WTC11 (cell line): ENCODE data around the gene MICAL1. TPM values are rescaled to one million over a fixed set of nuclear protein-coding genes. Genes with fewer than 3 reads are reported as not detected.

Experiments
- ATAC-seq: fragments of 200-7000 bp; cut with Tn5 transposase; 2 replicates; pipeline ENCODE4 v1.10.0; 2021; ENCODE audit warnings: mild to moderate bottlenecking, moderate library complexity
- CTCF ChIA-PET: fragments of 300-600 bp; sonication (Branson Sonifier 250); formaldehyde crosslinking; loops from one replicate; lab custom pipeline; 2021; ENCODE audit warnings: antibody characterized with exemption; lab: Charles Lee
- POLR2A ChIA-PET: fragments of 350-600 bp; sonication (Branson Sonifier 250); formaldehyde crosslinking; loops from one replicate; lab custom pipeline; 2021; ENCODE audit warnings: antibody characterized with exemption; lab: Charles Lee
- DNase-seq: peaks from one replicate; pipeline ENCODE4 v3.0.0; 2021; ENCODE audit warnings: low spot score
- H3K27ac Mint-ChIP-seq: 2 replicates; pipeline ENCODE4 v1.8.0; 2021; ENCODE audit warnings: mixed read lengths
- H3K27me3 Mint-ChIP-seq: 2 replicates; pipeline ENCODE4 v1.8.0; 2021; ENCODE audit warnings: low read depth, mild to moderate bottlenecking, moderate library complexity, mixed read lengths
- H3K36me3 Mint-ChIP-seq: 2 replicates; pipeline ENCODE4 v1.8.0; 2021; ENCODE audit warnings: mixed read lengths
- H3K4me1 Mint-ChIP-seq: 2 replicates; pipeline ENCODE4 v1.8.0; 2022; ENCODE audit warnings: mixed read lengths
- H3K4me3 Mint-ChIP-seq: 2 replicates; pipeline ENCODE4 v1.8.0; 2021; ENCODE audit warnings: mild to moderate bottlenecking, moderate library complexity, mixed read lengths
- H3K9me3 Mint-ChIP-seq: 2 replicates; pipeline ENCODE4 v1.8.0; 2021; ENCODE audit warnings: mixed read lengths
- ESRRA ChIP-seq: sonication (generic); formaldehyde crosslinking; IDR thresholded peaks from 2 replicates; pipeline ENCODE4 v1.8.1; 2022; ENCODE audit warnings: mild to moderate bottlenecking, missing genetic modification reagents, borderline replicate concordance
- FOXK1 ChIP-seq: sonication (generic); formaldehyde crosslinking; IDR thresholded peaks from 2 replicates; pipeline ENCODE4 v1.8.0; 2022; ENCODE audit warnings: mild to moderate bottlenecking, moderate library complexity, missing genetic modification reagents
- JUN ChIP-seq: sonication (generic); formaldehyde crosslinking; IDR thresholded peaks from 2 replicates; pipeline ENCODE4 v1.8.0; 2023; ENCODE audit warnings: mild to moderate bottlenecking, missing genetic modification reagents
- RELA ChIP-seq: sonication (generic); formaldehyde crosslinking; IDR thresholded peaks from 2 replicates; pipeline ENCODE4 v1.8.1; 2022; ENCODE audit warnings: missing genetic modification reagents, mild to moderate bottlenecking, borderline replicate concordance
- RORB ChIP-seq: fragments of 250-450 bp; sonication (Bioruptor Pico); IDR thresholded peaks from 2 replicates; pipeline ENCODE4 v1.9.0; 2021; ENCODE audit warnings: mild to moderate bottlenecking
- TEAD4 ChIP-seq: sonication (generic); formaldehyde crosslinking; IDR thresholded peaks from 2 replicates; pipeline ENCODE4 v1.8.0; 2022; ENCODE audit warnings: mild to moderate bottlenecking, missing genetic modification reagents
- ZNF423 ChIP-seq: fragments of 250-450 bp; sonication (Bioruptor Pico); IDR thresholded peaks from 2 replicates; pipeline ENCODE4 v2.1.2; 2022; ENCODE audit warnings: mild to moderate bottlenecking, moderate library complexity
- ZNF671 ChIP-seq: fragments of 250-450 bp; sonication (Bioruptor Pico); IDR thresholded peaks from 2 replicates; pipeline ENCODE4 v1.8.0; 2021; ENCODE audit warnings: mild to moderate bottlenecking
- total RNA-seq: library from RNA; stranded (reverse); gene quantifications from 3 replicates; pipeline ENCODE4 v1.2.3, GENCODE V29; 2021
- TF ChIP-seq, protein P1 (sequence below): sonication (generic); formaldehyde crosslinking; IDR thresholded peaks from 2 replicates; pipeline ENCODE4 v1.8.0; 2022; ENCODE audit warnings: missing genetic modification reagents
- TF ChIP-seq, protein P2 (sequence below): fragments of 250-450 bp; sonication (Bioruptor Pico); conservative IDR thresholded peaks from 2 replicates; pipeline ENCODE4 v1.9.0; 2021; ENCODE audit warnings: mild to moderate bottlenecking
- TF ChIP-seq, protein P3 (sequence below): sonication (generic); formaldehyde crosslinking; IDR thresholded peaks from 2 replicates; pipeline ENCODE4 v1.8.1; 2023; ENCODE audit warnings: mild to moderate bottlenecking, missing genetic modification reagents
- TF ChIP-seq, protein P4 (sequence below): fragments of 250-450 bp; sonication (Bioruptor Pico); IDR thresholded peaks from 2 replicates; pipeline ENCODE4 v1.8.0; 2021; ENCODE audit warnings: mild to moderate bottlenecking
- TF ChIP-seq, protein P5 (sequence below): sonication (generic); formaldehyde crosslinking; IDR thresholded peaks from 2 replicates; pipeline ENCODE4 v1.8.1; 2022; ENCODE audit warnings: missing genetic modification reagents, borderline replicate concordance
- TF ChIP-seq, protein P6 (sequence below): sonication (generic); formaldehyde crosslinking; IDR thresholded peaks from 2 replicates; pipeline ENCODE4 v1.8.1; 2023; ENCODE audit warnings: mild to moderate bottlenecking, missing genetic modification reagents, moderate library complexity

MICAL1 gene
- total RNA-seq, 1 experiment from 2014 or later: 57.4 TPM

DNA sequence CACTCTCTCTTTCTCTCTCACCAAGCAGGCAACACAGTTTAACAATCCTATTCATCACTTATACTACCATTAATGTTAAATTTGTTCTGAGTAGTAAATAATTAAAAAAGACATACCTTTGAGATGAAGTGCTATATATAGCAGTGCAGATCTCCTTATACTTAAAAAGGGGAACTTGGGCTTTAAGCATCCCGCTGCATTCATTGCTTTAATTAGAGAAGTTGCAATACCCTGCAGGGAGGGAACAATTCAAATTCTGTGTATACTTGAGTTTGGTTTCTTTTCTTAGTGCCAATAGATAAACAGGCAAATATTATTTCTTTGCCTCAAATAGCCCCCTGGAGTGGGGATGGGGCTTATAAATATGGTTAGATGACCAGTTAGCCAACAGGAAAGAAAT, 38.3 kb upstream of the MICAL1 start:
- POLR2A ChIA-PET: no interaction called here
- CTCF ChIA-PET: no interaction called here
- H3K4me1 Mint-ChIP-seq: peaks cover 70% of the 10 kb centered on the region
- TF ChIP-seq FOXK1: no peak
- TF ChIP-seq, protein P1, sequence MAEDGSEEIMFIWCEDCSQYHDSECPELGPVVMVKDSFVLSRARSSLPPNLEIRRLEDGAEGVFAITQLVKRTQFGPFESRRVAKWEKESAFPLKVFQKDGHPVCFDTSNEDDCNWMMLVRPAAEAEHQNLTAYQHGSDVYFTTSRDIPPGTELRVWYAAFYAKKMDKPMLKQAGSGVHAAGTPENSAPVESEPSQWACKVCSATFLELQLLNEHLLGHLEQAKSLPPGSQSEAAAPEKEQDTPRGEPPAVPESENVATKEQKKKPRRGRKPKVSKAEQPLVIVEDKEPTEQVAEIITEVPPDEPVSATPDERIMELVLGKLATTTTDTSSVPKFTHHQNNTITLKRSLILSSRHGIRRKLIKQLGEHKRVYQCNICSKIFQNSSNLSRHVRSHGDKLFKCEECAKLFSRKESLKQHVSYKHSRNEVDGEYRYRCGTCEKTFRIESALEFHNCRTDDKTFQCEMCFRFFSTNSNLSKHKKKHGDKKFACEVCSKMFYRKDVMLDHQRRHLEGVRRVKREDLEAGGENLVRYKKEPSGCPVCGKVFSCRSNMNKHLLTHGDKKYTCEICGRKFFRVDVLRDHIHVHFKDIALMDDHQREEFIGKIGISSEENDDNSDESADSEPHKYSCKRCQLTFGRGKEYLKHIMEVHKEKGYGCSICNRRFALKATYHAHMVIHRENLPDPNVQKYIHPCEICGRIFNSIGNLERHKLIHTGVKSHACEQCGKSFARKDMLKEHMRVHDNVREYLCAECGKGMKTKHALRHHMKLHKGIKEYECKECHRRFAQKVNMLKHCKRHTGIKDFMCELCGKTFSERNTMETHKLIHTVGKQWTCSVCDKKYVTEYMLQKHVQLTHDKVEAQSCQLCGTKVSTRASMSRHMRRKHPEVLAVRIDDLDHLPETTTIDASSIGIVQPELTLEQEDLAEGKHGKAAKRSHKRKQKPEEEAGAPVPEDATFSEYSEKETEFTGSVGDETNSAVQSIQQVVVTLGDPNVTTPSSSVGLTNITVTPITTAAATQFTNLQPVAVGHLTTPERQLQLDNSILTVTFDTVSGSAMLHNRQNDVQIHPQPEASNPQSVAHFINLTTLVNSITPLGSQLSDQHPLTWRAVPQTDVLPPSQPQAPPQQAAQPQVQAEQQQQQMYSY (CRISPR knock-in tag): no peak
- TF ChIP-seq ZNF671: no peak
- no peak for TF ChIP-seq ZNF423 (CRISPR knock-in tag)
- TF ChIP-seq, protein P2, sequence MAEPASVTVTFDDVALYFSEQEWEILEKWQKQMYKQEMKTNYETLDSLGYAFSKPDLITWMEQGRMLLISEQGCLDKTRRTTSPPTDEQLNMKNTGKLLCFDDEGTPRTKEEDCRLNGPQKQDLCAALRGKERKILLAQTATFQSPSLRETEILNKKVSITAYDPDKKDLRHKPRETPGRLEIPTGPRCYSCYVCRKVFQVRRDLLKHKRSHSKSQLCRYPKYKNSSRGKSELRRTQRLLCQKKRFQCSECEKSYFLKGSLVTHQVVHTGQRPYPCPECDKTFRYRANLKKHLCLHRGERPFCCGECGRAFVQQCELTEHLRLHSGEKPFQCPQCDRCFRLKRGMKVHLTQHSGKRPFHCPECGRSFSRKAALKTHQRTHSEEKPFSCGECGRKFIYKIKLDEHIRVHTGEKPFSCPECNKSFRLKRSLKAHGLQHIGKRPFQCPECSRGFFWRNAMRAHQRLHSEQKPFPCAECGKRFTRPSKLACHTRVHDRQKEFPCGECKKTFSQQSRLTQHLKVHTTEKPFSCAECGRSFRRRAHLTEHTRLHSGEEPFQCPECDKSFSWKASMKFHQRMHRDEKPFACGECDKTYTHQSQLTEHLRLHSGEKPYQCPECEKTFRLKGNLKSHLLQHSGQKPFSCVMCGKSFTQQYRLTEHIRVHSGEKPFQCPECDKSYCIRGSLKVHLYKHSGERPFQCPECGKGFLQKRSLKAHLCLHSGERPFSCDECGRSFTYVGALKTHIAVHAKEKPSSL (CRISPR knock-in tag): no peak
- TF ChIP-seq, protein P3, sequence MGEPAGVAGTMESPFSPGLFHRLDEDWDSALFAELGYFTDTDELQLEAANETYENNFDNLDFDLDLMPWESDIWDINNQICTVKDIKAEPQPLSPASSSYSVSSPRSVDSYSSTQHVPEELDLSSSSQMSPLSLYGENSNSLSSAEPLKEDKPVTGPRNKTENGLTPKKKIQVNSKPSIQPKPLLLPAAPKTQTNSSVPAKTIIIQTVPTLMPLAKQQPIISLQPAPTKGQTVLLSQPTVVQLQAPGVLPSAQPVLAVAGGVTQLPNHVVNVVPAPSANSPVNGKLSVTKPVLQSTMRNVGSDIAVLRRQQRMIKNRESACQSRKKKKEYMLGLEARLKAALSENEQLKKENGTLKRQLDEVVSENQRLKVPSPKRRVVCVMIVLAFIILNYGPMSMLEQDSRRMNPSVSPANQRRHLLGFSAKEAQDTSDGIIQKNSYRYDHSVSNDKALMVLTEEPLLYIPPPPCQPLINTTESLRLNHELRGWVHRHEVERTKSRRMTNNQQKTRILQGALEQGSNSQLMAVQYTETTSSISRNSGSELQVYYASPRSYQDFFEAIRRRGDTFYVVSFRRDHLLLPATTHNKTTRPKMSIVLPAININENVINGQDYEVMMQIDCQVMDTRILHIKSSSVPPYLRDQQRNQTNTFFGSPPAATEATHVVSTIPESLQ (CRISPR knock-in tag): no peak
- TF ChIP-seq ESRRA (CRISPR knock-in tag): no peak
- TF ChIP-seq RELA (CRISPR knock-in tag): no peak
- TF ChIP-seq, protein P4, sequence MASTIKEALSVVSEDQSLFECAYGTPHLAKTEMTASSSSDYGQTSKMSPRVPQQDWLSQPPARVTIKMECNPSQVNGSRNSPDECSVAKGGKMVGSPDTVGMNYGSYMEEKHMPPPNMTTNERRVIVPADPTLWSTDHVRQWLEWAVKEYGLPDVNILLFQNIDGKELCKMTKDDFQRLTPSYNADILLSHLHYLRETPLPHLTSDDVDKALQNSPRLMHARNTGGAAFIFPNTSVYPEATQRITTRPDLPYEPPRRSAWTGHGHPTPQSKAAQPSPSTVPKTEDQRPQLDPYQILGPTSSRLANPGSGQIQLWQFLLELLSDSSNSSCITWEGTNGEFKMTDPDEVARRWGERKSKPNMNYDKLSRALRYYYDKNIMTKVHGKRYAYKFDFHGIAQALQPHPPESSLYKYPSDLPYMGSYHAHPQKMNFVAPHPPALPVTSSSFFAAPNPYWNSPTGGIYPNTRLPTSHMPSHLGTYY (CRISPR knock-in tag): no peak
- TF ChIP-seq, protein P5, sequence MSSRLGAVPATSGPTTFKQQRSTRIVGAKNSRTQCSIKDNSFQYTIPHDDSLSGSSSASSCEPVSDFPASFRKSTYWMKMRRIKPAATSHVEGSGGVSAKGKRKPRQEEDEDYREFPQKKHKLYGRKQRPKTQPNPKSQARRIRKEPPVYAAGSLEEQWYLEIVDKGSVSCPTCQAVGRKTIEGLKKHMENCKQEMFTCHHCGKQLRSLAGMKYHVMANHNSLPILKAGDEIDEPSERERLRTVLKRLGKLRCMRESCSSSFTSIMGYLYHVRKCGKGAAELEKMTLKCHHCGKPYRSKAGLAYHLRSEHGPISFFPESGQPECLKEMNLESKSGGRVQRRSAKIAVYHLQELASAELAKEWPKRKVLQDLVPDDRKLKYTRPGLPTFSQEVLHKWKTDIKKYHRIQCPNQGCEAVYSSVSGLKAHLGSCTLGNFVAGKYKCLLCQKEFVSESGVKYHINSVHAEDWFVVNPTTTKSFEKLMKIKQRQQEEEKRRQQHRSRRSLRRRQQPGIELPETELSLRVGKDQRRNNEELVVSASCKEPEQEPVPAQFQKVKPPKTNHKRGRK (CRISPR knock-in tag): no peak
- no peak for TF ChIP-seq RORB (CRISPR knock-in tag)
- TF ChIP-seq JUN (CRISPR knock-in tag): no peak
- TF ChIP-seq TEAD4 (CRISPR knock-in tag): no peak
- TF ChIP-seq, protein P6, sequence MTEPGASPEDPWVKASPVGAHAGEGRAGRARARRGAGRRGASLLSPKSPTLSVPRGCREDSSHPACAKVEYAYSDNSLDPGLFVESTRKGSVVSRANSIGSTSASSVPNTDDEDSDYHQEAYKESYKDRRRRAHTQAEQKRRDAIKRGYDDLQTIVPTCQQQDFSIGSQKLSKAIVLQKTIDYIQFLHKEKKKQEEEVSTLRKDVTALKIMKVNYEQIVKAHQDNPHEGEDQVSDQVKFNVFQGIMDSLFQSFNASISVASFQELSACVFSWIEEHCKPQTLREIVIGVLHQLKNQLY: no peak
- no peak overlapping the region for H3K27ac Mint-ChIP-seq
- H3K4me3 Mint-ChIP-seq: no peak overlapping the region
- no peaks in the 10 kb centered on the region for H3K9me3 Mint-ChIP-seq
- no peaks in the 10 kb centered on the region for H3K27me3 Mint-ChIP-seq
- no peaks in the 10 kb centered on the region for H3K36me3 Mint-ChIP-seq
- no peak for DNase-seq
- ATAC-seq: no peak
